Dendritic cell treated with granulocyte-macrophage colony-stimulating factor and Interleukin-4, amounts not matched to agents 40 ng/mL and 50 ng/mL, for 4 days (primary cell): ENCODE measurements around the gene LIF.

Experiments
- H3K27ac Mint-ChIP-seq: one replicate; pipeline ENCODE4 v1.8.0; 2022; ENCODE audit warnings: mild to moderate bottlenecking, mixed read lengths
- H3K27me3 Mint-ChIP-seq: one replicate; pipeline ENCODE4 v1.8.0; 2022; ENCODE audit warnings: mild to moderate bottlenecking, mixed read lengths
- H3K36me3 Mint-ChIP-seq: one replicate; pipeline ENCODE4 v1.8.0; 2022; ENCODE audit warnings: low read depth, mixed read lengths
- H3K4me1 Mint-ChIP-seq: one replicate; pipeline ENCODE4 v1.8.0; 2022; ENCODE audit warnings: low read depth, mixed read lengths
- H3K4me3 Mint-ChIP-seq: one replicate; pipeline ENCODE4 v1.8.0; 2022; ENCODE audit warnings: mild to moderate bottlenecking, moderate library complexity, mixed read lengths
- H3K9me3 Mint-ChIP-seq: one replicate; pipeline ENCODE4 v1.8.0; 2022; ENCODE audit warnings: mixed read lengths
- intact Hi-C: fragments of 100-400 bp; cut with micrococcal nuclease; formaldehyde crosslinking; loops from one replicate; pipeline ENCODE4 v1.15.0; 2022

The LIF gene

GRCh38 chr22:30245985-30246813 is at the start of gene LIF:
TSS of gene LIF (minus strand) at chr22:30246759. CDS start at chr22:30246695, 64 bp downstream.
- H3K27ac Mint-ChIP-seq: peak within 1 kb of the TSS; percentile 1
- intact Hi-C loops: no loop called here
- H3K4me1 Mint-ChIP-seq: peaks cover 38% of the 10 kb centered on the region
- H3K9me3 Mint-ChIP-seq: no peaks in the 10 kb centered on the region
- H3K4me3 Mint-ChIP-seq: peak within 1 kb of the TSS; percentile 62
- peaks cover 73% of the 10 kb centered on the region for H3K27me3 Mint-ChIP-seq
- no peaks in the 10 kb centered on the region for H3K36me3 Mint-ChIP-seq

- peaks cover 100% of the 10 kb centered on the region for H3K36me3 Mint-ChIP-seq
Measured at GRCh38 chr22:30296324-30296723, 49.8 kb upstream of the LIF start.

GRCh38 chr22:30295576-30295975 is 49.0 kb upstream of the LIF start:
- Mint-ChIP-seq H3K27ac (no peak overlapping the region), H3K4me1 (peaks cover 15% of the 10 kb centered on the region), H3K36me3 (peaks cover 96% of the 10 kb centered on the region), H3K4me3 (no peak overlapping the region), H3K27me3 (no peaks in the 10 kb centered on the region), H3K9me3 (no peaks in the 10 kb centered on the region)
- intact Hi-C loops: no loop called here

More at GRCh38 chr22:30296324-30296723, 49.8 kb upstream of the LIF start:
- peaks cover 15% of the 10 kb centered on the region for H3K4me1 Mint-ChIP-seq
- no peak overlapping the region for H3K27ac Mint-ChIP-seq
- no peaks in the 10 kb centered on the region for H3K9me3 Mint-ChIP-seq
- H3K4me3 Mint-ChIP-seq: no peak overlapping the region
- intact Hi-C loops: no loop called here
- no peaks in the 10 kb centered on the region for H3K27me3 Mint-ChIP-seq

GRCh38 chr22:30294830-30295229 is 48.3 kb upstream of the LIF start:
- Mint-ChIP-seq H3K4me1 (peaks cover 21% of the 10 kb centered on the region), H3K27ac (no peak overlapping the region), H3K9me3 (no peaks in the 10 kb centered on the region), H3K4me3 (no peak overlapping the region), H3K36me3 (peaks cover 88% of the 10 kb centered on the region), H3K27me3 (no peaks in the 10 kb centered on the region)
- intact Hi-C loops: no loop called here

- Mint-ChIP-seq H3K4me1 (peaks cover 23% of the 10 kb centered on the region), H3K4me3 (no peak overlapping the region), H3K27ac (no peak overlapping the region), H3K36me3 (peaks cover 81% of the 10 kb centered on the region), H3K27me3 (no peaks in the 10 kb centered on the region), H3K9me3 (no peaks in the 10 kb centered on the region)
- intact Hi-C loops: no loop called here
Measured at GRCh38 chr22:30294066-30294465, 47.5 kb upstream of the LIF start.

GRCh38 chr22:30293026-30293425 is 46.5 kb upstream of the LIF start:
- Mint-ChIP-seq H3K36me3 (peaks cover 70% of the 10 kb centered on the region), H3K4me1 (peaks cover 33% of the 10 kb centered on the region), H3K4me3 (no peak overlapping the region), H3K27ac (no peak overlapping the region), H3K27me3 (no peaks in the 10 kb centered on the region), H3K9me3 (no peaks in the 10 kb centered on the region)
- intact Hi-C loops: no loop called here

GRCh38 chr22:30292069-30292970 is 45.8 kb upstream of the LIF start:
- intact Hi-C loops: no loop called here
- Mint-ChIP-seq H3K4me3 (no peak overlapping the region), H3K27ac (peak overlapping the region; percentile 90), H3K27me3 (no peaks in the 10 kb centered on the region), H3K4me1 (peaks cover 40% of the 10 kb centered on the region), H3K36me3 (peaks cover 63% of the 10 kb centered on the region), H3K9me3 (no peaks in the 10 kb centered on the region)

GRCh38 chr22:30291058-30291892 is 44.7 kb upstream of the LIF start:
- Mint-ChIP-seq H3K4me3 (no peak overlapping the region), H3K27ac (peak overlapping the region; percentile 90), H3K36me3 (peaks cover 58% of the 10 kb centered on the region), H3K27me3 (no peaks in the 10 kb centered on the region), H3K9me3 (no peaks in the 10 kb centered on the region), H3K4me1 (peaks cover 50% of the 10 kb centered on the region)
- intact Hi-C loops: no loop called here

- Mint-ChIP-seq H3K4me3 (peak overlapping the region; percentile 79), H3K4me1 (peaks cover 58% of the 10 kb centered on the region), H3K27me3 (no peaks in the 10 kb centered on the region), H3K27ac (peak overlapping the region; percentile 90), H3K36me3 (peaks cover 55% of the 10 kb centered on the region), H3K9me3 (no peaks in the 10 kb centered on the region)
- intact Hi-C loops: no loop called here
Measured at GRCh38 chr22:30290342-30291057, 43.9 kb upstream of the LIF start.

- Mint-ChIP-seq H3K9me3 (no peaks in the 10 kb centered on the region), H3K27ac (peak overlapping the region; percentile 90), H3K36me3 (peaks cover 55% of the 10 kb centered on the region), H3K4me1 (peaks cover 64% of the 10 kb centered on the region), H3K4me3 (peak overlapping the region; percentile 79), H3K27me3 (peaks cover 1% of the 10 kb centered on the region)
- intact Hi-C loops: loop anchor here (1.0 to 10.0 kb wide), 5 partner anchors 12 to 175 kb away; partner anchors contain the start of genes SF3A1 and TBC1D10A
Measured at GRCh38 chr22:30289980-30290313, 43.4 kb upstream of the LIF start.

GRCh38 chr22:30289141-30289979 is 42.8 kb upstream of the LIF start, which contains the start of gene CASTOR1:
TSS of gene CASTOR1 (minus strand) at chr22:30289505. CDS start at chr22:30289497, 8 bp downstream.
- Mint-ChIP-seq H3K9me3 (no peaks in the 10 kb centered on the region), H3K4me1 (peaks cover 69% of the 10 kb centered on the region), H3K36me3 (peaks cover 52% of the 10 kb centered on the region), H3K27ac (peak within 1 kb of the TSS; percentile 90), H3K27me3 (peaks cover 2% of the 10 kb centered on the region), H3K4me3 (peak within 1 kb of the TSS; percentile 79)
- intact Hi-C loops: loop anchor here (1.0 to 10.0 kb wide), 5 partner anchors 13 to 175 kb away; partner anchors contain the start of genes SF3A1 and TBC1D10A
